Left ventricle myocardium superior (tissue), 1 donor: ENCODE measurements around the gene MYOM3. TPM values are rescaled to one million over a fixed set of nuclear protein-coding genes. Genes with fewer than 3 reads are reported as not detected.
A peak's percentile ranks its signal among the peaks of the same experiment; 100 is the strongest.

Experiments used
- ATAC-seq: fragments of 200-7000 bp; cut with Tn5 transposase; one replicate; pipeline ENCODE4 v1.9.1; 2020; ENCODE audit warnings: mild to moderate bottlenecking, moderate library complexity
- DNase-seq: peaks from one replicate; pipeline ENCODE4 v3.0.0-alpha.2; 2020
- intact Hi-C: fragments of 100-400 bp; cut with micrococcal nuclease; formaldehyde crosslinking; loops from one replicate; pipeline ENCODE4 v1.11.0; 2022
- total RNA-seq: library from RNA; stranded (reverse); fragmentation: NEBNext Ultra II Directional; extraction: Animal tissue kit (Norgen Biotek cat#: 25700); gene quantifications from one replicate; pipeline ENCODE4 v1.2.1, GENCODE V29; 2021
- donor health status: DM: no; HTN: yes; CAD: no; lungs with severe emphysema.

MYOM3 gene
- total RNA-seq, 1 donor from 2014 or later = 409 TPM

DNA sequence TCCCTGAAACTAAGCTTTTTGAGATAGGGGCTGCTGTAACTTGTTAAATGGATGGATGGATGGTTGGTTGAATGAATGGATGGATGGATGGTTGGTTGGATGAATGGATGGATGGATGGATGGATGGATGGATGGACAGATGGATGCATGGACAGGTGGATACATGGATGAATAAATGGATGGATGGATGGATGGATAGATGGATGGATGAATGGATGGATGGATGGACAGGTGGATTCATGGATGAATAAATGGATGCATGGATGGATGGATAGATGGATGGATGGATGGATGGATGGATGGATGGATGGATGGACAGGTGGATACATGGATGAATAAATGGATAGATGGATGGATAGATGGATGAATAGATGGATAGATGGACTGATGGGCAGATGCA is 26.9 kb downstream of the MYOM3 start:
- ATAC-seq = no peak

DNA sequence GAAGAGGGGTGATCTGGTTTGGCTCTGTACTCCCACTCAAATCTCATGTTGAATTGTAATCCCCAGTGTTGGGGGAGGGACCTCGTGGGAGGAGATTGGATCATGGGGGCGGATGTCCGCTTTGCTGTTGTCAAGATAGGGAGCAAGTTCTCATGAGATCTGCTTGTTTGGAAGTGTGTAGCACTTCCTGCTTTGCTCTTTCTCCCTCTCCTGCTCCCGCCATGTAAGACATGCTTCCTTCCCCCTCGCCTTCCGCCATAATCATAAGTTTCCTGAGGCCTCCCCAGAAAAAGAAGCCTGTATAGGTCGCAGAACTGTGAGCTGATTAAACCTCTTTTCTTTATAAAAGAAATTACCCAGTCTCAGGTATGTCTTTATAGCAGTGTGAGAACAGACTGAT is 27.9 kb downstream of the MYOM3 start:
- intact Hi-C loops = no loop called here
- no peak for DNase-seq
- no peak for ATAC-seq

More for the DNA sequence above, 26.9 kb downstream of the MYOM3 start:
- no peak for DNase-seq
- intact Hi-C loops = no loop called here

DNA sequence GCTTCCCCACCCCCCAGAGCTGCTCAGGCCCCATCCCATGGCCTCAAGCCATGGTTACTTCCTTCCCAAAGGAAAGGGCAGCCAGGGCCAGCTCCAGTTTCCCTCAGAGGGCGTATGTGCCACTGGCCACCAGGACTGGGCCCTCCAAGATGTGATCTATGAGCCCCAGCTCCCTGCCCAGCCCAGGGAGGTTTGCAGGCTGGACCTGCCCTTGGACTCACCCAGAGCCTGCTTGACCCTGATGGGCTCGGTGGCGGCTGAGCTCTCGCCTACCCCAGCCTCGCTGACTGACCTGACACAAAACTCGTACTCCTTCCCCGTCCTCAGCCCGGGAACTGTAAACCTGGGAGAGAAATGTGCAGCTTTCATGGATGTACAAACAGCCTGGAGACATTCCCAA is 29.6 kb downstream of the MYOM3 start:
- DNase-seq (no peak), ATAC-seq (no peak)
- intact Hi-C loops = no loop called here

DNA sequence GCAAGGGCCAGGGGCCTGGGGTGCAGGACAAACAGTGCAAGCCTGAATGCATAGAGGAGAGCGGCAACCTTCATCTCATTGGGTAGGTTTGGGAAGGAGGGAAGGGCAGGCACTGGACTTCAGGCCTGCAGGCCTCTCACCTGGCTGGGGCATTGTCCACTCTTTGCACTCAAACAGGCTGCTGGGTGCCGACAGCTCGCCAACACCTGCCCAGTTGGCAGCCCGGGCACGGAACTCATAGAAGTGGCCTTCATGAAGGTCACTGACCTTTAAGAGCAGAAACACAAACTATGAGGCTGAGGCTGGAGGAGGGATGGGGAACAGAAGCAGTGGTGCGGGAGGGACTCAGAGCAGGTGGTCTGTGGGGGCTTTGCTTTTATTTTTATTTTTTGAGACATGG is 30.7 kb downstream of the MYOM3 start:
- DNase-seq = no peak
- intact Hi-C loops = no loop called here
- ATAC-seq = peak; percentile 5

DNA sequence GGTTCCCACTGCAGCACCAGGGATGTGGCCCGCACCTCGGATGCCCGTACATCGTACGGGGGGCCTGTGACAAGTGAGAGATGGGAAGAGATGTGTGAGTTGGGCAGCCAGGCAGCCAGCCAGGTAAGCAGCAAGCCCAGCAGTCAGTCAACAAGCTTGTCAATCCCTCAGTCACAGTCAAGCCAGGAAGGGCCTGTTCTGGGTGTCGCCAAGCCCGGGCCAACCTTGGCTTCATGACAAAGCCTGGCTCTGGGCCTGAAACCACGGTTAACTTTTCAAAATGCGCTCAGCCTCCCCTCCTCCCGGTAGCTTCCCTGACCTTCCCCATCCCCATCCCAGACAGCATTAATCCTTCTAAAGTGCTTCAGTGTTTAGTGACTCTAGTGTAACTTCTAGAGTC is 31.8 kb downstream of the MYOM3 start:
- DNase-seq = peak; percentile 84
- intact Hi-C loops = no loop called here
- ATAC-seq = peak; percentile 78

DNA sequence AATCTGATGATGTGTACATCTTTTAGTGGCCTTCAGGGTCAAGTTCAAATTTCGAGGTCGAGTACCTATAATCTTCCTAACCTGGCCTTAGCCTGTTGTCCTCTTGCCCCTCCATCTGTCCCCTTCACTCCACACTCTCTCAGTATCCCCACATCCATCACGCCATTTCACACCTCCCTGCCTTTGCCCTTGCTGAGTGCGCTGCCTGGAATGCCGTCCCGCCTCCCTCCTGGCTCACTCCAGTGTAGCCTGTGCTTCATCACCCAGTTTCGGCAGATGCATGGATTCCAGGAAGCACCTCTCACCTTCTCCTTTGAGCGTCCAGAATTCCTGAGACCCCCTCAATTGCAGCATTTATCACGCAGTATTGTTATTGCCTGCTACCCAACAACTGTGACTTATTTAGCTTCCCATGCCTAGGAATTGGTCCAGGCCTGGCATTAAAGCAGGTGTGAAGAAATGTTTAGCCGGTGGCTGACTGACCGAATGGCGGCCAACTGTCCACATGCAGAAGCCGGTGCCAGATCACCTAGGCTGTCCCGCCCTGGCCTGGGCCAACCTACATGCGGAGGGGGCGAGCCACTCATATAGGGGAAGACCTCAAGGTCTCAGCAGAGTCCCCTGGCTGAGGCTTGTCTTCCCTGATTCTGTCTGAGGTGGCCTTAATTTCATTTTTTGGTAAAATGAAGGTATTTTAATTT is 34.5 kb downstream of the MYOM3 start:
- intact Hi-C loops = no loop called here
- ATAC-seq (peak; percentile 65), DNase-seq (peak; percentile 75)

DNA sequence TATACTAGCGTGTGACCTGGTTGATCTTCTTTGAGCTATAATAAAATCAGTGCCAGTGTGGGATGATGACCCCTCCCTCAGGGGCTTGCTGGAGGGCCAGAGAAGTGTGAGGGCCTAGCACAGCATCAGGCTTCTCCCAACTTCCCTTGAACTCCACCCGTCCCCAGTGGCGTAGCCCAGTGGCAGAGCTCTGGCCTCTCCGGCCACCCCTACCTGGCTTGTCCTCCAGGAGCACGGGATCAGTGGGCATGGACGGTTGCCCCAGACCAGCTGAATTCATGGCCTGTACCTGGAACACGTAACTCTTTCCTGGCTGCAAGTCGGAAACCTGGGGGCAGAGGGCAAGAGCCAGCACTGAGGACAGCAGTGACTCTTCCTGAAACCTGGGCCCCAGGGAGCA is 36.0 kb downstream of the MYOM3 start:
- intact Hi-C loops = no loop called here
- ATAC-seq (no peak), DNase-seq (peak; percentile 22)

DNA sequence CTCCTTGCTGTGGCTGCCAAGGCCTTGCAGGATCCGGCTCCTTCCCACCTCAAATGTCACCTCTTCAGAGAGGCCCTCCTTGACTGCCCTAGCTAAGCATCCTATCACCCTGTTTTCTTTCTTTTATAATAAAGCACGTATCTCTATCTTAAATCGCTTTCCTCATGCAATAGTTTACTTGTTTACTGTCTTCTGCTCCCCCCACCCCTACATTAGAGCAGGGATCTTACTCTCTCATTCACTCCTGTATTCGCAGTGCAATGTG is 36.4 kb downstream of the MYOM3 start:
- intact Hi-C loops = no loop called here
- DNase-seq = no peak
- no peak for ATAC-seq

DNA sequence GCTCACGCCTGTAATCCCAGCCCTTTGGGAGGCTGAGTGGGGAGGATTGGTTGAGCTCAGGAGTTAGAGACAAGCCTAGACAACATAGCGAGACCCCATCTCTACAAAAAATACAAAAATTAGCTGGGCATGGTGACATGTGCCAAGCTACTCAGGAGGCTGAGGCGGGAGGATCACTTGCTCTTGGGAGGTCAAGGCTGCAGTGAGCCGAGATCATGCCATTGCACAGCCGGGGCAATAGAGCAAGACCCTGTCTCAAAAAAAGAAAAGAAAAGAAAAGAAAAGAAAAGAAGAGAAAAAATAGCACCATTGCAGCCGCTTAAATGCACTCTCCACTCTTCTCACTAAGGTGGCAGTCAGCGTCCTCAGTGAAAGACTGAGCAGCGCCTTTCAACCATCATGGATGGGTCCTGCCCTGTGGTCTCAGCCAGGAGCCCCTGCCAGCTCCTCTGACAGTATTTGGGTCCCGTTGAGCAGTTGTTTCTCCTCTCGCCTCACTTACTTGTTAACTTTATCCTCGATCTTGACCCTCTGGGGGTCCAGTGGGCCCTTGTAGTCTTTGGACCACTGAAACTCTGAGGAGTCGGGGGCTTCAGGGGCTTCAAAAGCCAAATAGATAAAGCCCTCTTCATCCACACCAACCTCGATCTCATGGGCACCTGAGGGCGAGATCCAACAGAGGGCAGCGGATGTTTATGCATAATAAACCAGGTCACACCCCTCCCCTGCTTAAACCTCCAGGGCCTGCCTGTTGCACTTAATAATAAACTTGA is 36.9 kb downstream of the MYOM3 start:
- ATAC-seq (no peak), DNase-seq (peak; percentile 9)
- intact Hi-C loops = no loop called here

DNA sequence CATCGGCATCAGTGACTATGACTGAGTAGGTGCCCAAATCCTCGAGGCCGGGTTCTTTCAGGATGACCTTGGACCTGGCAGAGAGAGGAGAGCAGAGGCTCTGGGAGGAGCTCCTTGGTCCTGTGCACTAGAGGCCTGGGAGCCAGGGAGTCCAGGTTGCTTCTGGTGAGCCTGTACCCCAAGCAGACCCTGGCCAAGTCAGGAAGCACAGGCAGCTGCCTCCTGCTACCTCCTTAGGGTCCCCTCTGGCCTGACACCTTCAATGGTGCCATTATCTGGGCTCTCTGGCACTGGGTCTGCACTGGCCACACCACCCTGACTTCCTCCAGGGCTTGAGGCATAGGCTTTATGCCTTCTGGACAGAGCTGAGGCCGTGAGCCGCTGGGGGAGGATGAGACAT is 37.7 kb downstream of the MYOM3 start:
- DNase-seq (peak; percentile 16), ATAC-seq (no peak)
- intact Hi-C loops = no loop called here

DNA sequence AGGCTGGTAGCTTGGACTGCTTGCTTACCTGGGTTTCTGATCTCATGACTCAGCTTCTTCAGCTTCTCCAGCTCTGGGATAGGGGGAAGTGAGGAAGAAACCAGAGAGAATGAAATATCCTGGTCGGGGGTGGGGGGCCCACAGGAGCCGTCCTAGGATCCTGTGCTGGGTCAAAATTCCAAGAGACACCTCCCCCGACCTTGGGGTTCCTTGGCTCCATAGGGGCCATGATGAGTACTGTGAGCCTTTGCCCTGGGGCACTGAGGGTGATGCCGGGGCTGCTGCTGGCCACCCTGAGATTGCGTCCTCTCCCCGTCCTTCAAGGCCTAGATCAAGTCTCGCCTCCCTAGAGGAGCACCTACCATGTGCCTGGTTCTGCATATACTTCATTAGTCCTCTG is 40.0 kb downstream of the MYOM3 start:
- intact Hi-C loops = no loop called here
- no peak for ATAC-seq

DNA sequence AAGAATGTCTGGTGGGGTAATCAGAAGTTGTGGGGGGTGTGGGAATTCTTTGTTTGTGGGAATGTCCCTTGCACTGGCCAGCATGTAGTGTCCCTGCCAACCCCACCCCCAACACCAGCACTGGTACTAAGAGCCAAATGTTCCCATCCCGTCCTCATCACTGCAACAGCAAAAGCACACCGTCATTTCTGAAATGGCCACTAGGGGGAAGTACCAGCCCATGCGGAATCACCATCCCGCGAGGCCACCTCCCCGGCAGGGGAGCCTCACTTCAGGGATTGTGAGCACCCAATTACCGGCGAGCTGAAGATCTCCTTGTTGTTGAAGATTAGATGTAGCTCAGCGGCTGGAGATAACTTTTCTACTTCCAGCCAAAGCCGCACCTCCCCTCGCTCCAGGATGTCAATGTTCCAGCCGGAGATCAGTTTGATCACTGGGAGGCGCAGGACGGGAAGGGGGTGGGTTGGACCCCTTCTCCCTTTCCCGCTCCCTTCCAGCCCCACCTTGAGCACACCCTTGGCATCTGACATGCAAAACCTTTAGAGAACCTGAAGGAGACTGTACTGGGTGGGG is 41.0 kb downstream of the MYOM3 start:
- intact Hi-C loops = no loop called here
- ATAC-seq (peak; percentile 72), DNase-seq (peak; percentile 76)

More for the DNA sequence above, 40.0 kb downstream of the MYOM3 start:
- DNase-seq = peak; percentile 14

DNA sequence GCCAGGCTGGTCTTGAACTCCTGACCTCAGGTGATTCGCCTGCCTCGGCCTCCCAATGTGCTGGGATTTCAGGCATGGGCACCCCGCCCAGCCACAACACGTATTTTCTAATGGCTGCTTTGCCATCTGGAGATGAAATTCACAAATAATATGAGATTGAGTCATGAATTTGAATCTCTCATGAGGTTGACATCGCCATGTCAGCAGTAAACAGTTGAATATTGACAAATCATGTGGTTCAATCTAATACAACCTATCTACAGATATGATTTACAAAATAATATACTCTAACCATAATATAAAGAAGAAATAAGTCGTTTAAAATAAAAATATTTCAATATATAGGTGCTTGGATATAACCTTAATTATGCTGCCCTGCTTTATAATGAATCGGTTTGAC is 42.1 kb downstream of the MYOM3 start:
- DNase-seq (no peak), ATAC-seq (no peak)
- intact Hi-C loops = no loop called here

DNA sequence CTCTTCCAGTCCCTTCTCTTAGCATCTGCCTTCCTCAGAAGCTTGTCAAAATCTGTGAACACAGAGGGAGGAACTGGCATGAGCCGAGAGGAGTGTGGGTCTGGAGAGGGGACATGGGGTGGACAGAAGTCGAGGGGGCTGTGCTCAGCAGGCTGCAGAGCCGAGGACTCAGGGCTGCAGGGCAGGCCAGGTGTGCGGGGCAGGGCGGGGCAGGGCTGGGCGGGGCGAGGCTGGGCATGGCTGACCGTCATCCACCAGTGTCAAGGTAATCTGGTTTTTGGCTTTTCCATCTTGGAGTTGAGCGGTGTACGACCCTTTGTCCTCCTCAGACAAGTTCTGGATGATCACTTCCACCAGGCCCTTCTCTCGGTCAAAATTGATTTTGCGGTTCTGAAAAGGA is 44.0 kb downstream of the MYOM3 start:
- no peak for DNase-seq
- no peak for ATAC-seq
- intact Hi-C loops = no loop called here

DNA sequence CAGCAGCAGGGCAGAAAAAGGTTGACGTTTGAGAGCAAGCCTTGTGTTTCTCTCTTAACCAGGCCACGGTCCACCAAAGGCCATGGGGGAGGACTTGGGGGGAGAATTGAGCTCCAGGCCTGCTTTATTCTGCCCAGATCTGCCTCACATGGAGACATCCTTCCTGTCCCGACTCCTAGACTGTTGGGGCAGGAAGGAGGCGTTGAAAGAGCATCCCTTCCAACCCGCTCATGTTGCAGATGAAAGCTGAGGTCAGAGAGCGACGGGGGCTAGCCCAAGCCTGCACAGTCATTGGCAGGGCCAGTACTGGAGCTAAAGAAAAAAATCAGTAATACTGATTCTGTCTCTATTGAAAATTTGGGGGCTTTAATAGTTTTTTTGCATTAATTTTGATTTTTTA is 46.6 kb downstream of the MYOM3 start:
- intact Hi-C loops = no loop called here
- no peak for ATAC-seq
- DNase-seq = no peak

DNA sequence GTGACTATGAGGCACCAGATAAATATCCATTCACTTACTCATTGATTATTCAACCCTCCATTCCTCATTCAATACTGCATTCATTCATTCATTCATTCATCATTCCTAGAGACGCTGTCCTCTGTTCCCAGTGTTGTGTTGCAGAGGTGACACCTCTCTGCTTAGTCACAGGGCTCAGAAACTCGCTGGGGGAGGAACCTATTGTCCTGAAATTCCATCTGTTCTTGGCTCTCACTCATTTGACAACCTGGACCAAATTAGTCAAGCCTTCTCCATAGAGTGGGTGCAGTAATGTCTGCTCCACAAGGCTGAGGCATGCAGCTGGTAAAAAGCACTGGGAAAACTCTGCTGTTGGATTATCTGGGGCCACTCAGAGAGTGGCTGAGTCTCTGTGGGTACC is 49.7 kb downstream of the MYOM3 start:
- peak; percentile 2 for ATAC-seq
- intact Hi-C loops = no loop called here
- DNase-seq = no peak

DNA sequence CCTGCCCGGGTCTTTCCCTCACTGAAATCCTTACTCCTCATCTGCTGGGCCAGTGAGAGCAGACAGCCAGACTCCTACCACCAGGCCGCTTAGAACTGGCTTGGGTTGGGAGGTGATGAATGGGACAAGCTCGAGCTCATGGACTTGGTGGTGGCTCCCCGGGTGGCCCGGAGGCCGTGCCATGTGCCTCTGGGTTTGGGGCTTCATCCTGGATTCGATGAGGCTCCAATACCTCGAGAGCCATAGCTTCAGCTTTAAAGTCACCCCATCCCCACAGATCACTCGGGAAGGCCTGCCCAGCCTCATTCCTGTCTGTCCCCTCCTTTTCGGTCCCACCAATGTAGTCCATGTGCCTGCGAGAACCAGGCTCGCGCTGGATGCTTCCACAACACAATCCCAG is 51.5 kb downstream of the MYOM3 start:
- DNase-seq = no peak
- intact Hi-C loops = no loop called here
- ATAC-seq = no peak

DNA sequence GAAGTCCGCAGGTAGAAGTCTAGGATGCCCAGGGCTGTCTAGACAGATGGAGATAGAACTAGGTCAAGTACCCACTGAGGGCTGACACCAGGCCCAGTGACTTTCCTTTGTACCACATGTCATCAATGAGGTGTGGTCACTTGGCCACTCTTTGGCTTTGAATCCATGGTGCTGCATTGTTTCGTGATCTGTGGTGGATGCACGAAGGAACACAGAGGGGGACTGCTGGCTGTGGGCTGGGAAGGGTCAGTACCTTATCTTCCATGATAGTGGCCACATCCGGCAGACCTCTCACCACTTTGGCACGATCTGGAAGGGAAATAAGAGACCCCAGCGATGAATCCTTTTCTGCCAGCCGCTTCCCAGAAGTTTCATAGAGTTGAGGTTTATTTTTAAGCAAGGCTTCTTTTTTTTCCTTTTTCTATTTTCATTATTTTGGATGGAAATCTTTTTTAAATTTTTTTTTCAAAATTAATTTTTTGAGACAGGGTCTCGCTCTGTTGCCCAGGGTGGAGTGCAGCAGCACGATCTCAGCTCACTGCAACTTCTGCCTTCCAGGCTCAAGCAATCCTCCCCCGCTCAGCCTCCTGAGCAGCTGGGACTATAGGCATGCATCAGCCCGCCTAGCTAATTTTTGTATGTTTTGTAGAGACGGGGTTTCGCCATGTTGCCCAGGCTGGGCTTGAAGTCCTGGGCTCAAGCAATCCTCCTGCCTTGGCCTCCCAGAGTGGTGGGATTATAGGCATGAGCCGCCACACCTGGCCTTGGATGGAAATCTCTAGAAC is 53.1 kb downstream of the MYOM3 start:
- ATAC-seq (no peak), DNase-seq (no peak)
- intact Hi-C loops = no loop called here

DNA sequence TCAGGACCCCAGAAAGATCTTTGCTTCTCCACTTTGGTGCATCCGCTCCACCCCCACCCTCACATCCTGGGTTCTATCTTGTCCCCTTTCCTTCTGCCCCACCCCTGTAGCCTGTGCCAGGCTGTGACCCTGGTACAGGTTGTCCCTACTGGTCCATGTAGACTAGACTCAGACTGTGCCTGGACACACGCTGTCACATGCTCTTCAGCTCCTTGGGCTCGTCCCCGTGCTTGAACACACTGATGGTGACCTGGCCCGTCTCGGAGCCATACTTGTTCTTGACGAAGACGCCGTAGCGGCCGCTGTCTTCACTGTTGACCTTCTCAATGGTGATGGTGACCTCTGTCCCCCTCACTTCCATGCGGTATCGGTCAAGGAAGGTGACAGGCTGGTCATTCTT is 54.8 kb downstream of the MYOM3 start:
- intact Hi-C loops = no loop called here
- no peak for ATAC-seq
- no peak for DNase-seq

DNA sequence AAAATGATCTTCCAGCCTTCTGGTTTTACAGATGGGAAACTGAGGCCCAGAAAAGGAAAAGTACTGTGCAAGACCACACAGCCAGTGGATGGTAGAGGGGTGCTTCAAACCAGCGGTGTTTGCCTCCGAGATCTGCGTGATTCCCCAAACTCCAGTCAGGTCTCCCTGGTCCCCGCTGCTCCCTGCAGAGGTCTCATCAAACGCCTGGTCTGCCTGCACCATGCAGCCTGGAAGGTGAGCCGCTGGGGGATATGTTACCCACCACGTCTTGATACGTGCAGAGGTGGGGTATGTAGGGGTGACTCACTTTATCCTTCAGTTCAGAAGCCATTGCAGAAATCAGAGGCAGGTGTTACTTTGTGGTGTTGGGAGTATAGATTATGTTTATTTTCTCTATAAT is 56.3 kb downstream of the MYOM3 start:
- ATAC-seq = peak; percentile 10
- intact Hi-C loops = no loop called here
- no peak for DNase-seq
